H1 (cell line): ENCODE data around the gene CPXM1. TPM values are rescaled to one million over a fixed set of nuclear protein-coding genes. Genes with fewer than 3 reads are reported as not detected.

ENCODE experiments used
- CTCF ChIA-PET: fragments of 300-600 bp; sonication (Branson Sonifier 250); formaldehyde crosslinking; loops from one replicate; lab custom pipeline; 2021; ENCODE audit not compliant: partially characterized antibody; lab: Charles Lee
- POLR2A ChIA-PET: fragments of 300-600 bp; sonication (Branson Sonifier 250); formaldehyde crosslinking; loops from one replicate; lab custom pipeline; 2021; ENCODE audit warnings: inconsistent platforms; ENCODE audit not compliant: partially characterized antibody; lab: Charles Lee
- DNase-seq, 2 experiments: peaks; one replicate each; pipeline versions ENCODE4 v3.0.0 to v3.0.0-alpha.2; 2010 to 2022; ENCODE audit warnings: low spot score in 2 of 2, low read depth in 1 of 2, mixed read lengths in 1 of 2
- FAIRE-seq: peaks from 2 replicates; lab custom pipeline; 2011; peaks lifted over from hg19 to GRCh38; lab: Jason Lieb, UNC
- H2AFZ ChIP-seq: 2 replicates; pipeline ENCODE4 v1.8.1; 2012; ENCODE audit warnings: low read length, inconsistent platforms
- H2AK5ac ChIP-seq: 2 replicates; pipeline ENCODE4 v1.6.1; 2013; ENCODE audit warnings: low read depth, low read length
- H2BK120ac ChIP-seq: replicated peaks from 2 replicates; pipeline ENCODE3; 2013; ENCODE audit warnings: low read depth, low read length, inconsistent platforms
- H2BK12ac ChIP-seq: 2 replicates; pipeline ENCODE4 v1.6.1; 2013; ENCODE audit warnings: low read depth, low read length
- H2BK15ac ChIP-seq: 2 replicates; pipeline ENCODE4 v1.6.1; 2013; ENCODE audit warnings: low read length
- H2BK20ac ChIP-seq: 2 replicates; pipeline ENCODE4 v1.6.1; 2013; ENCODE audit warnings: low read length
- H2BK5ac ChIP-seq: 2 replicates; pipeline ENCODE4 v1.6.1; 2013; ENCODE audit warnings: low read depth, low read length
- H3K14ac ChIP-seq: 2 replicates; pipeline ENCODE4 v1.6.1; 2013; ENCODE audit warnings: inconsistent platforms; ENCODE audit not compliant: insufficient read length
- H3K18ac ChIP-seq: 2 replicates; pipeline ENCODE4 v1.6.1; 2013; ENCODE audit warnings: low read length; ENCODE audit errors: extremely low read depth
- H3K23ac ChIP-seq: 2 replicates; pipeline ENCODE4 v1.6.1; 2013; ENCODE audit warnings: inconsistent platforms; ENCODE audit not compliant: insufficient read length
- H3K23me2 ChIP-seq: 2 replicates; pipeline ENCODE4 v1.6.1; 2013; ENCODE audit warnings: low read depth, low read length
- H3K27ac ChIP-seq: 2 replicates; pipeline ENCODE4 v1.6.1; 2011; ENCODE audit warnings: low read depth, low read length, inconsistent platforms
- H3K27me3 ChIP-seq, 4 experiments: replicated peaks in 1 of 4; 1 replicate in 1 of 4; 2 replicates in 3 of 4; pipeline versions ENCODE4 v1.6.1 to v1.8.1; 2011 to 2013; ENCODE audit warnings: low read length in 3 of 4, mild to moderate bottlenecking in 3 of 4, inconsistent platforms in 2 of 4, mixed read lengths in 2 of 4, moderate library complexity in 1 of 4; ENCODE audit not compliant: control insufficient read depth in 3 of 4, insufficient read depth in 3 of 4; ENCODE audit errors: extremely low read depth in 1 of 4
- H3K36me3 ChIP-seq, 4 experiments: 2 replicates each; pipeline versions ENCODE4 v1.6.1 to v1.8.1; 2011 to 2013; ENCODE audit warnings: mild to moderate bottlenecking in 4 of 4, low read length in 3 of 4, moderate library complexity in 2 of 4, control low read depth in 1 of 4, inconsistent platforms in 1 of 4; ENCODE audit not compliant: insufficient read depth in 4 of 4, control insufficient read depth in 2 of 4
- H3K4ac ChIP-seq: replicated peaks from 2 replicates; pipeline ENCODE3; 2013; ENCODE audit warnings: low read length, low read depth, mixed read lengths, inconsistent platforms; ENCODE audit not compliant: insufficient read length
- H3K4me1 ChIP-seq, 4 experiments: replicated peaks in 1 of 4; 1 replicate in 1 of 4; 2 replicates in 3 of 4; pipeline versions ENCODE4 v1.6.1 to v1.8.1; 2011 to 2013; ENCODE audit warnings: low read length in 3 of 4, inconsistent platforms in 2 of 4, mixed read lengths in 1 of 4; ENCODE audit not compliant: insufficient read depth in 4 of 4, control insufficient read depth in 3 of 4
- H3K4me2 ChIP-seq, 2 experiments: 2 replicates each; pipeline versions ENCODE4 v1.6.1 to v1.8.1; 2011 to 2013; ENCODE audit warnings: low read depth in 2 of 2, low read length in 2 of 2, control low read depth in 1 of 2, inconsistent platforms in 1 of 2, mild to moderate bottlenecking in 1 of 2; ENCODE audit not compliant: insufficient read depth in 1 of 2
- H3K4me3 ChIP-seq, 4 experiments: fragments of 200-600, 300-600 bp in 1 of 4; sonication (generic), shearing (Covaris generic), sonication (Bioruptor Twin) in 1 of 4; 2 replicates each; pipeline versions ENCODE4 v1.5.1 to v1.8.1; 2011 to 2016; ENCODE audit warnings: low read length in 4 of 4, low read depth in 3 of 4, control low read depth in 2 of 4, inconsistent platforms in 2 of 4, mild to moderate bottlenecking in 2 of 4, mixed read lengths in 1 of 4, moderate library complexity in 1 of 4; ENCODE audit not compliant: insufficient read depth in 2 of 4; ENCODE audit errors: extremely low read depth in 1 of 4
- H3K56ac ChIP-seq: replicated peaks from 2 replicates; pipeline ENCODE3; 2013; ENCODE audit warnings: low read depth, mild to moderate bottlenecking, mixed read lengths, low read length, inconsistent platforms; ENCODE audit not compliant: insufficient read length
- H3K79me1 ChIP-seq: 2 replicates; pipeline ENCODE4 v1.6.1; 2013; ENCODE audit warnings: low read depth, low read length, control low read depth
- H3K79me2 ChIP-seq, 2 experiments: 2 replicates each; pipeline versions ENCODE4 v1.6.1 to v1.8.1; 2012 to 2013; ENCODE audit warnings: low read length in 2 of 2, mild to moderate bottlenecking in 2 of 2, inconsistent platforms in 1 of 2; ENCODE audit not compliant: insufficient read depth in 2 of 2, control insufficient read depth in 1 of 2
- H3K9ac ChIP-seq, 4 experiments: replicated peaks in 1 of 4; 1 replicate in 1 of 4; 2 replicates in 3 of 4; pipeline versions ENCODE4 v1.6.1 to v1.8.1; 2011 to 2013; ENCODE audit warnings: low read depth in 3 of 4, low read length in 3 of 4, control low read depth in 2 of 4, mild to moderate bottlenecking in 2 of 4, moderate library complexity in 2 of 4, inconsistent platforms in 1 of 4; ENCODE audit errors: extremely low read depth in 1 of 4
- H3K9me3 ChIP-seq, 2 experiments: 2 replicates each; pipeline versions ENCODE4 v1.6.1 to v1.8.1; 2012 to 2013; ENCODE audit warnings: mild to moderate bottlenecking in 2 of 2, moderate library complexity in 2 of 2, control low read depth in 1 of 2, inconsistent platforms in 1 of 2, low read depth in 1 of 2, low read length in 1 of 2, mixed read lengths in 1 of 2; ENCODE audit not compliant: insufficient read depth in 2 of 2
- H4K20me1 ChIP-seq, 2 experiments: replicated peaks in 1 of 2; 2 replicates each; pipeline versions ENCODE3 to v1.8.1; 2011 to 2013; ENCODE audit warnings: inconsistent platforms in 2 of 2, low read length in 2 of 2, mild to moderate bottlenecking in 1 of 2; ENCODE audit not compliant: insufficient read depth in 2 of 2, control insufficient read depth in 1 of 2
- H4K5ac ChIP-seq: 2 replicates; pipeline ENCODE4 v1.6.1; 2013; ENCODE audit warnings: low read length, low read depth, mixed read lengths, inconsistent platforms; ENCODE audit not compliant: insufficient read length
- H4K8ac ChIP-seq: 2 replicates; pipeline ENCODE4 v1.8.0; 2013; ENCODE audit warnings: mild to moderate bottlenecking, moderate library complexity, low read length, inconsistent platforms; ENCODE audit not compliant: insufficient read depth; ENCODE audit errors: extremely low read depth
- H4K91ac ChIP-seq: replicated peaks from 2 replicates; pipeline ENCODE3; 2013; ENCODE audit warnings: low read length, mixed read lengths, inconsistent platforms; ENCODE audit not compliant: insufficient read length
- ATF3 ChIP-seq: IDR thresholded peaks from 2 replicates; pipeline ENCODE4 v1.6.1; 2011; ENCODE audit warnings: low read depth, mild to moderate bottlenecking, low read length; ENCODE audit not compliant: insufficient read depth
- BACH1 ChIP-seq: IDR thresholded peaks from 2 replicates; pipeline ENCODE4 v1.6.1; 2012; ENCODE audit warnings: low read length, improper control_type of control experiment
- CREB1 ChIP-seq: IDR thresholded peaks from 2 replicates; pipeline ENCODE4 v1.6.1; 2012; ENCODE audit warnings: inconsistent platforms
- EGR1 ChIP-seq: IDR thresholded peaks from 2 replicates; pipeline ENCODE4 v1.6.1; 2011; ENCODE audit warnings: low read depth, low read length, borderline replicate concordance
- EP300 ChIP-seq, 2 experiments: IDR thresholded peaks; 1 replicate in 1 of 2; 2 replicates in 1 of 2; pipeline ENCODE4 v1.6.1; 2011 to 2012; ENCODE audit warnings: low read depth in 2 of 2, low read length in 2 of 2, mild to moderate bottlenecking in 2 of 2, borderline replicate concordance in 1 of 2, inconsistent platforms in 1 of 2, moderate library complexity in 1 of 2
- POU5F1 ChIP-seq: IDR thresholded peaks from 2 replicates; pipeline ENCODE4 v1.6.1; 2011; ENCODE audit warnings: low read depth, mild to moderate bottlenecking, low read length, moderate library complexity
- RFX5 ChIP-seq: IDR thresholded peaks from 2 replicates; pipeline ENCODE4 v1.6.1; 2011; ENCODE audit warnings: low read depth, low read length, improper control_type of control experiment, borderline replicate concordance
- RNF2 ChIP-seq: fragments of 200-900, 300-1000 bp; sonication (generic); IDR thresholded peaks from 2 replicates; pipeline ENCODE4 v1.7.1; 2016; ENCODE audit warnings: borderline replicate concordance, low read depth, mild to moderate bottlenecking, antibody characterized with exemption, low read length; ENCODE audit not compliant: poor library complexity, severe bottlenecking; ENCODE audit errors: missing control alignments
- TEAD4 ChIP-seq: IDR thresholded peaks from 2 replicates; pipeline ENCODE4 v1.6.1; 2012; ENCODE audit warnings: low read depth, low read length, inconsistent platforms, mixed read lengths
- WGBS, 2 experiments: shearing (Covaris generic) in 1 of 2; methylation state at CpG; one replicate each; pipeline versions ENCODE4 v1.1.6 to v1.1.7; 2013 to 2015; ENCODE audit warnings: low lambda C conversion rate in 2 of 2, mixed read lengths in 2 of 2, inconsistent platforms in 1 of 2, low coverage in 1 of 2, missing lambda C conversion rate in 1 of 2; ENCODE audit not compliant: insufficient replicate concordance in 2 of 2, insufficient coverage in 1 of 2, insufficient read length in 1 of 2; ENCODE audit errors: extremely low coverage in 1 of 2, missing lambda C conversion rate in 1 of 2; 5-methylcytosine and 5-hydroxymethylcytosine counted together
- polyA plus RNA-seq, 7 experiments: library from polyadenylated mRNA; depleted of rRNA in 3 of 7; stranded (reverse) in 5 of 7; unstranded in 2 of 7; fragments of >200 nt in 5 of 7; fragments of 200-250 nt in 2 of 7; gene quantifications; 1 replicate in 5 of 7; 2 replicates in 1 of 7; 4 replicates in 1 of 7; pipeline versions ENCODE4 v1.2.1 to v1.2.3, GENCODE V29; 2011 to 2013; ENCODE audit warnings: missing spikeins in 2 of 7, mixed read lengths in 2 of 7
- total RNA-seq: library from RNA; stranded (reverse); fragmentation: NEBNext Ultra II Directional; extraction: Animal tissue kit (Norgen Biotek cat#: 25700); gene quantifications from 2 replicates; pipeline ENCODE4 v1.2.1, GENCODE V29; 2021

CPXM1 gene
- total and polyA plus RNA-seq, 2 of the 8 experiments (the other 6 are each of a cell fraction or from before 2014, with no cell fraction given): 31.3 to 81.9 TPM

GRCh38 chr20:2794866-2795447 is 5.5 kb downstream of the CPXM1 start:
- no peak overlapping the region for H2BK12ac ChIP-seq
- H3K27ac ChIP-seq: no peak overlapping the region
- H2AFZ ChIP-seq: no peak overlapping the region
- ChIA-PET POLR2A (interaction anchor here (1.5 to 1.6 kb wide), 2 partner anchors 9 to 76 kb away, joined by 3 to 4 read pairs; no protein-coding TSS in a partner anchor), CTCF (interaction anchor here (1.5 to 2.8 kb wide), 2 partner anchors 14 to 40 kb away, joined by 4 to 18 read pairs; no protein-coding TSS in a partner anchor)
- H3K9me3 ChIP-seq: no peaks in the 10 kb centered on the region
- H3K23ac ChIP-seq: no peak overlapping the region
- H3K56ac ChIP-seq: no peak overlapping the region
- peaks cover 0 to 10% (median 4%) of the 10 kb centered on the region in 4 experiments; a peak in 6 of 7 replicates for H3K4me1 ChIP-seq
- H3K79me2 ChIP-seq: no peaks in the 10 kb centered on the region
- no peak overlapping the region for H2BK5ac ChIP-seq
- H4K5ac ChIP-seq: no peak overlapping the region
- H3K27me3 ChIP-seq: peaks cover 0 to under 1% (median 0%) of the 10 kb centered on the region in 4 experiments; a peak in 2 of 7 replicates
- no peaks in the 10 kb centered on the region; the same call in 1 of the 2 replicates for H3K79me1 ChIP-seq
- H4K91ac ChIP-seq: no peak overlapping the region
- DNase-seq (no peak), FAIRE-seq (no peak)
- peaks cover 0 to 10% of the 10 kb centered on the region in 2 experiments for H4K20me1 ChIP-seq
- WGBS, 2 experiments: 93% methylated on average over 11 of the region's 11 CpGs; no CpG with 5 or more reads in 1 of the 2 experiments
- H3K4me3 ChIP-seq: no peak overlapping the region
- no peak overlapping the region for H3K9ac ChIP-seq
- H2BK15ac ChIP-seq: no peak overlapping the region
- no peak overlapping the region for H3K4me2 ChIP-seq
- H3K23me2 ChIP-seq: peaks cover 3% of the 10 kb centered on the region; the same call in 1 of the 2 replicates
- H3K14ac ChIP-seq: no peak overlapping the region
- no peak overlapping the region for H2BK20ac ChIP-seq
- no peak overlapping the region for H2BK120ac ChIP-seq
- H2AK5ac ChIP-seq: no peak overlapping the region
- no peak overlapping the region for H3K18ac ChIP-seq
- no peak overlapping the region for H3K4ac ChIP-seq
- no peak overlapping the region; the same call in 1 of the 2 replicates for H4K8ac ChIP-seq
- H3K36me3 ChIP-seq: peaks cover 11 to 35% (median 20%) of the 10 kb centered on the region in 4 experiments; a peak in 6 of 8 replicates
- TF ChIP-seq ATF3 (no peak), TEAD4 (no peak), RFX5 (no peak), POU5F1 (no peak), EP300 (IDR thresholded peaks at IDR 0.05; ENCODE audit: borderline replicate concordance in 1 of 2, low read depth in 2 of 2, low read length in 2 of 2) (no peak), RNF2 (no peak), BACH1 (no peak), EGR1 (no peak), CREB1 (no peak)
